RWPE1 (cell line): ENCODE measurements around the gene KIT.
"Not testable (repeated sequence)": the region's sequence is repeated elsewhere in the genome, so short reads cannot be mapped to it uniquely, and the experiment has no call there.

Experiments used
- CTCF ChIA-PET: fragments of 350-600 bp; sonication (Branson Sonifier 250); formaldehyde crosslinking; extraction: SDS; loops from one replicate; lab custom pipeline; 2021; lab: Yijun Ruan, JAX
- POLR2A ChIA-PET: fragments of 400-600 bp; formaldehyde crosslinking; extraction: SDS; loops from one replicate; lab custom pipeline; 2020; ENCODE audit warnings: antibody characterized with exemption; ENCODE audit not compliant: low non-redundant PET; lab: Yijun Ruan, JAX
- DNase-seq: peaks from one replicate; pipeline ENCODE4 v3.0.0; 2012; ENCODE audit warnings: low spot score
- H3K27ac ChIP-seq: fragments of 450-650 bp; 2 replicates; pipeline ENCODE4 v1.5.1; 2017
- TF ChIP-seq, protein P1 (sequence below): fragments of 450-650 bp; conservative IDR thresholded peaks from 2 replicates; pipeline ENCODE4 v1.5.1; 2017; ENCODE audit warnings: low read depth, mild to moderate bottlenecking

KIT gene

GRCh38 chr4:54632537-54632936 lies 25.2 kb upstream of the KIT start:
- no peak overlapping the region for H3K27ac ChIP-seq
- DNase-seq: no peak
- ChIA-PET POLR2A (no interaction called here), CTCF (no interaction called here)
- TF ChIP-seq, protein P1, sequence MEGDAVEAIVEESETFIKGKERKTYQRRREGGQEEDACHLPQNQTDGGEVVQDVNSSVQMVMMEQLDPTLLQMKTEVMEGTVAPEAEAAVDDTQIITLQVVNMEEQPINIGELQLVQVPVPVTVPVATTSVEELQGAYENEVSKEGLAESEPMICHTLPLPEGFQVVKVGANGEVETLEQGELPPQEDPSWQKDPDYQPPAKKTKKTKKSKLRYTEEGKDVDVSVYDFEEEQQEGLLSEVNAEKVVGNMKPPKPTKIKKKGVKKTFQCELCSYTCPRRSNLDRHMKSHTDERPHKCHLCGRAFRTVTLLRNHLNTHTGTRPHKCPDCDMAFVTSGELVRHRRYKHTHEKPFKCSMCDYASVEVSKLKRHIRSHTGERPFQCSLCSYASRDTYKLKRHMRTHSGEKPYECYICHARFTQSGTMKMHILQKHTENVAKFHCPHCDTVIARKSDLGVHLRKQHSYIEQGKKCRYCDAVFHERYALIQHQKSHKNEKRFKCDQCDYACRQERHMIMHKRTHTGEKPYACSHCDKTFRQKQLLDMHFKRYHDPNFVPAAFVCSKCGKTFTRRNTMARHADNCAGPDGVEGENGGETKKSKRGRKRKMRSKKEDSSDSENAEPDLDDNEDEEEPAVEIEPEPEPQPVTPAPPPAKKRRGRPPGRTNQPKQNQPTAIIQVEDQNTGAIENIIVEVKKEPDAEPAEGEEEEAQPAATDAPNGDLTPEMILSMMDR: no peak

GRCh38 chr4:54633102-54633740 lies 24.5 kb upstream of the KIT start:
- CTCF ChIA-PET: interaction anchor here (0.6 kb wide), 1 partner anchor 19 kb away, joined by 3 read pairs; no protein-coding TSS in a partner anchor
- POLR2A ChIA-PET: not testable (repeated sequence)

DNA sequence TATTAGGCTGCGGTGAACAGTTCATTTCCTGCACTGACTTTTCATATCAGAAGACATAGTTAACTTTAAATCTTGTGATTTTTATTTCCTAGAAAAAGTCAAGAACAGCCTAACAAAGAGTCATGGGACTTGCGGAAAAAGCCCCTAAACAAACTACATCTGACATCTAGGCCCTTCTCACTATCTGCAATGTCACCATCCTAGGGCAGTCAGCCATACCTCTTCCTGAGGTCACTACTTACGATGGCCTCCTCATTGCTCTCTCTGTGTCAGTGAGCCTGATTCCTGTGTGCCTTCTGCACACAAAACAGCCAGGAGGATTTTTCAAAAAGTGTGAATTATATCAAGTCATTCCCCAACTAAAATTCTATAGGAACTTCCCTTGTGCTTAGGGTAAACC lies 22.4 kb upstream of the KIT start:
- ChIA-PET POLR2A (no interaction called here), CTCF (no interaction called here)
- no peak overlapping the region for H3K27ac ChIP-seq

More at GRCh38 chr4:54633102-54633740, 24.5 kb upstream of the KIT start:
- DNase-seq, H3K27ac ChIP-seq: not testable (repeated sequence)

DNA sequence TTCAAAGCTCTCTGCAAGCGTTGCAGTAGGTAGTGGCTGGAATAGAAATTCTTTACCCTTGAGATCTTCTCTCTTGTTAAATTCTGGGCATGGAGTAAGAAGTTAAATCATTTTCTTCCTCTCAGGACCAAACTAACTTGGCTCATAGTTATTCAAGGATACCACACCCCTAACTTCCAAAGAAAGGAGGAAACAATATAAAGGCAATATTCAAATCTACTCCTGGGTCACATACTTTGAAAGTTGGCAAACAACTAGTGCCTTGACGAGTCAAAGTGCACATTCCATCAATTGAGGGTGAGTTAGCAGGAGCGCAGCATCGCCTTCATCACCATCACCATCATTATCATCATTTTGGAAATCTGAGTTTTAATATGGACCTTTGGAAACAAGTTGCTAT lies 20.4 kb upstream of the KIT start:
- TF ChIP-seq, protein P1: no peak
- H3K27ac ChIP-seq: no peak overlapping the region
- no peak for DNase-seq
- ChIA-PET POLR2A (no interaction called here), CTCF (no interaction called here)

More for the DNA sequence above, 22.4 kb upstream of the KIT start:
- DNase-seq: no peak
- TF ChIP-seq, protein P1: no peak

DNA sequence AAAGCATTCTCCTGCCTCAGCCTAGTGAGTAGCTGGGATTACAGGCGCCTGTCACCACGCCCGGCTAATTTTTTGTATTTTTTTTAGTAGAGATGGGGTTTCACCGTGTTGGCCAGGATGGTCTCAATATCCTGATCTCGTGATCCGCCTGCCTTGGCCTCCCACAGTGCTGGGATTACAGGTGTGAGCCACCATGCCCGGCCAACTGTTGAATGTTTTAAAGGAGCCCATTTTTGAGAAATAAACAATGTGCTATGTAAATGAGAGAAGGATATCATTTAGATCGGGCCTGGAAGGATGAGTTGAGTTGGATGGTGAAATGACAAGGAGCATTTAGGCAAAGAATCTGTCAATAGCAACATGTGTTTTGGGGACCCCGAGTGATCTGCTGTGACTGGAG lies 16.7 kb upstream of the KIT start:
- H3K27ac ChIP-seq, POLR2A ChIA-PET, DNase-seq: not testable (repeated sequence)
- CTCF ChIA-PET: interaction anchor here (0.6 to 0.7 kb wide), 3 partner anchors 203 to 314 kb away, joined by 3 read pairs; no protein-coding TSS in a partner anchor

- ChIA-PET CTCF (no interaction called here), POLR2A (no interaction called here)
- TF ChIP-seq, protein P1: no peak
- H3K27ac ChIP-seq: no peak overlapping the region
- DNase-seq: no peak
These were observed 14.6 kb upstream of the KIT start for GRCh38 chr4:54643172-54643571.

DNA sequence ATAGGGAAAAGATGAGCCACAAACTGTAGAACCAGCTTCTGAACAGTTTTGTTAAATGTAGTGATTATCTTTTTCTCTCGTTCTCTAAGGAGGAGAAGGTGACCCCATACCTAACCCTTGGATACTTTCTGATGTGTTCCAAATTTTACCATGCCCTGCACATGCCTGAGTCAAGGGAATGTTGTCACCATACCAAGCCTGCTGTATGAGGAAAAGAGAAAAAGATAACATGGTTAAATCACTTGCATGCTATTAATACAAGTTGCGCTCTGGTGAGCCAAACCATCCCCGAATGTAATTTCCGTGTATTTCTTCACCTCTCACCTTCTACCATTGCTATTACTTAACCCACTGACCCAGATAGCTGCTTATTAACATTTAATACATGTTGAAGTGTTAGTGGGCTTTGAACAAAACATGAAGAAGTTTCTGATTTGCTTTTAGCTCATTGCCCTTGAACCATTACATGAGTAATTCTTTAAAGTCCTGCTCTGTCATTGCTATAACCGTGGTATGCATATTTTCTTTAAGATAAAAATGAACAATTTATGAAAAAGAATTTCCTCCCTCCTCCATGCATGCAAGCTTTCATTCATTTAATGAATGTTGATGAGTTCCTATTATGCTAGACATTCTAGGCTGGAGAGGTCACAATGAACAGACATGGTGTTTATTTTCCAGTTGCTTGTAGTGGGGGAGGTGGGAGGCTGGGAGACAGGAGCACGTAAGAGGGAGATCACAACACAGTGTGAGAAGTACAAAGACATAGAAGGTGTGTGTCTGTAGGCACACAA lies 13.6 kb upstream of the KIT start:
- CTCF ChIA-PET: no interaction called here
- DNase-seq: no peak
- no peak overlapping the region for H3K27ac ChIP-seq
- POLR2A ChIA-PET: no interaction called here
- TF ChIP-seq, protein P1: no peak
